HG02973 (cell line): Measurements from ENCODE around the gene RRAS2.
"Not testable (repeated sequence)": the region's sequence is repeated elsewhere in the genome, so short reads cannot be mapped to it uniquely, and the experiment has no call there.

Experiments
- ATAC-seq: cut with Tn5 transposase; IDR thresholded peaks from one replicate; pipeline ENCODE4 v1.9.1; 2021; ENCODE audit warnings: moderate library complexity; ENCODE audit not compliant: unreplicated experiment

RRAS2 gene

DNA sequence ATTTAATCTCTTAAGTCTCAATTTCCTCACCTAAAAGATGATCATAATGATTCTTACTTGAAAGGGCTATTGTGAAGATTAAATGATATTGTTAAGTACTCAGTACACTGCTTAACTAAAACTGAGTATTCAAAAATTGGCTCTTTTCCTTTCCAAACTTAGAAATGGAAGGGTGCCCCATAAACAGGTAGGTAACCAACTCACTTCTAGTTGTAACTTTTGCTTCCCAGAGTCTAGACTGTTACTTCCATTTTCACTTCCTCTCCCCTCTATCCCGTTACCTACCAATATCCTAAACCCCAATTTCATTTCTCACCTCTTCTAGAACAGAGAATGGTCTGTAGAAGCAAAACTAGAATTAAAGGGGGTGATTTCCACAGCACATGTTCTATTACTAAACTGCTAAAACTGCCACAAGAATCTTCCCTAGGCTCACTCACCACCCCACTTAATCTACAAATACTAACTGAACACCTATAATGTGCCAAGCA, 50.0 kb downstream of the RRAS2 start:
- peak; percentile 38 for ATAC-seq

DNA sequence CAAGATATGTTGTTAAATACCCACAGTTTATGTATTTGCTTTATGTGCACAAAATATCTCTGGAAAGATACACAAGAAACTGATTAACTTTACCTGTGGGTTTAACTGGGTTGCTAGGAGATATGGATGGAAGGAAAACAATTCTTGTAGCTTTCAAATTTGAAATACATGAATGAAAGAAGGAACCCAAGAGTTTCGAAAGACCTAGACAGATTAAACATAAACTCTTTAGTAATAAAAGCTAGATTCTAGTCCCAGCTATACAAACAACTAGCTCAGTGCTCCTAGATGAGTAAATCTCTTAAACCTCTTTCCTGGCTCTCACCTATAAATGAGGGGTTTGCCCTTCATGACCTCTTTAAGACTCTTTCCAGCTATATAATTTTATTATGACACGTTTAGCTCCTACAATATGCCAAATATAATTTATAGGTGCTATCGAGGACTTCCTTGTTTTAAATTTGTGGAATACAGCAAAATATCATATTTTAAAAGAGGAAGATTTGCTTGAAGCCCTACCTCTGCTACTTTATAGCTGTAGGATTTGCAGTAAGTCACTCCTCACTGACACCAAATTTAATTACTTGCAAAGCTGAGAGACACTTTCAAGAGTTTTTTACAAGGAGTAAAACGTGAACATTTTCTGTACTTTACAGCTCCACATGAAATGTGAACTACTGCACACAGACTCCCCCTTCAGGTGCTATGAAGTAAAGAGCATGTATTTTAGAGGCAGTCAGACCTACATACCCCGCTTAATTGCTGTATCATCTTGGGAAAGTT, 50.7 kb downstream of the RRAS2 start:
- peak; percentile 36 for ATAC-seq

DNA sequence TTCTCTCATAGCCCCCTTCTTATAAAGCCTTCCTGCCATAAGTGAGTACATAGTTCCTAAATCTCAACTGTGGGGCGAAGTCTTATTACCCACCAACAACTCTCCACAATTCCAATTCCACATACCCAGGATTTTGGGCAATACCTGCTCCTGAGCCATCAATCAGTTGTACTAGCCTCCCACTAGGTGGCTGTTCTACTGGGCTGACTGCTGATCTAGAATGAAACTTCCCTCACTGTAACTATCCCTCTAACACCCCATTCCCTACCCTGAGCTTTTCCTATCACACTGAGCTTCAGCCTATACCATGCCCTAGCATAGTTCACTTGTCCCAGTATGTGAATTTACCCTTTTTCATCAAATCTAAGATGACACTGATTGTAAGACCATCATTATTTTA, 52.5 kb downstream of the RRAS2 start:
- ATAC-seq: no peak

DNA sequence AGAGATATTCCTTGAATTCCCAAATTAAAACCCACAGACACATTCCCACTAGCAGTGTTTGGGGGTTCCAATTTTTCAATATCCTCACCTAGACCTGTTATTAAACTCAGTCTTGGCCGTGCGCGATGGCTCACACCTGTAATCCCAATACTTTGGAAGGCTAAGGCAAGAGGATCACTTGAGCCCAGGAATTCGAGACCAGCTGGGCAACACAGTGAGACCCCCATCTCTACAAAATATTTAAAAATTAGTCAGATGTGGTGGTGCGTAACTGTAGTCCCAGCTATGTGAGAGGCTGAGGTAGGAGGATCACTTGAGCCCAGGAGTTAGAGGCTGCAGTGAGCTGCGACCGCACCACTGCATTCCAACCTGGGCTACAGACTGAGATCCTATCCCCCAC, 53.3 kb downstream of the RRAS2 start:
- ATAC-seq: no peak

DNA sequence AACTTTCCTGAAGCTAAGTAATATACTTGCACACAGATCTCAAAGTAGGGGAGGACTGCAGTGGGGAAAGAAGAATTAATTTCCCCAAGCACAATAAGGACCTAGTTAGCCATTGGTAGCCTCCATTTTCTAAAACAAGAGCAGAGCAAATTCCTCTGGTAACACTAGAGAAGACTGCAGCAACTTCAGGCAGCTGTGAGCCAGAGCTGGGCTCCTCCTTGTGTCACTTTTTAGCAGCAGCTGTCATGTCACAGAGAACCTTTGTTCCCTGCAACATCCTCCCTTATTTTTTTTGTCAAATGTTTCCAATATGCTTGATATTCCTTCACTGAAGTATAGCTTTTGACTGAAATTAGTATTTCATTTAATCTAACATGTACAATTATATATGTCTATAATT, 54.4 kb downstream of the RRAS2 start:
- no peak for ATAC-seq

DNA sequence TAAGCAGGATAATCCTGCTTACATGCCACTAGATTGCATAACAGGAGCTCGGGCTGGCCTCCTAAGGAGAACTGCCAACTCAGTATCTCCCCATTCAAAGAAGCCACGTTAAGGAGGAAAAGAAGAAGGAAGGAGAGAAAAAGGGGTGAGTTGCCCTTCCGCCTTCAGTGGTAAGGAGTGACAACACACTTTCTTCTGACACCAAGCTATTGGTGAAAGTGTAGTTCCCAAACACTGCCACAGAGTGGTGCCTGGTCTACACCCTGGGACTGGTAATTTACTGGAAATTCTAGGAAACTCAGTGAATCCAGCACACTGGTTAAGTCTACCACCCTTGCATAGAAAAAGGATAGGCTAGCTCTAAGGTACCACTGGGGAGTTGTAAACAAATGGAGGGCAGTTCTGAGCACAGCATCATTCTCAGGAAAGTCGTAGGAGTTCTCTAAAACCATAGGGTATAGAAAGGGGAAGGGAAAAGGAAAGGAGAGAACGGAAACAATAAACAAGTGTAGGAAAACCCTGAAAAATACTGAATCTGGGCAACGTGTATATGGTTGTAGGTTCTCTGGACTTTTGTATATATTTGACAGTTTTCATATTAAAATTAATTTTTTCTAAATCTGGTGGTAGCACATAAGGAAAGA, 58.2 kb downstream of the RRAS2 start:
- peak; percentile 84 for ATAC-seq

DNA sequence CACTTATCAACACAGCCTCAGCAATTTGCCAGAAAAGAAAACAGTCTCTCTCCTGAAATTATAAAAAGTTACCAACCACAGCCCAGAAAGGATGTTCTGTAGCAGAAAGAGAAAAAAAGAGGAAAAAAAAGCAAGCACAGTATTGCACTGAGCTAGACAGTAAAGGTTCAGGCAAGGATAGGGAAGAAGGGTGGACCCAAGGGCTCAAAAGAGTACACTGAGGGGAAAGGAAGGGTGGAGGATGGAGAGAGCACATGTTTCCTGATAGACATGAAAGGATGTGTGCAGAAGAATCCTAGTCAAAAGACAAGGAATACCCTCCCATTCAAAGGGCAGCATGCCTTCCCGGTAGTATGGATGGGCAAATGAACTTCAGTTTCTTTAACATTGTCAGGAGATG, 59.1 kb downstream of the RRAS2 start:
- no peak for ATAC-seq

DNA sequence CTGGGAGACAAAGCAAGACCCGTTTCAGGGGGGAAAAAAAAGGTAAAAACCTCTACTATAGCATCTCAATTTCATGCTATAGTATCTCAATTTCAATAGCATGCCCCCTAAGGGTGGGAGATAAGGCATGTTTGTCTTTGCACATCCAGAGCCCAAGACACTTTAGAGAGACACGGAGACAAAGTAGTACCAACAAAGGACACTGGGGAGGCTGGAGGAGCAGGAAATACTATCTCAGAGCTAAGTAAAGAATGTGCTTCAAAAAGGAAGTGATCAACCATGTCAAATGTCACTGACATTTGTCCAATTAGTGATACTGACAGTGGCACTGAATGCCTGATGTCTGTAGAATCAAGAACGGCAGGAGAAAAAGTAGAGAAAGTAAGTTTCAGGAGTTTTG, 68.6 kb downstream of the RRAS2 start:
- no peak for ATAC-seq

DNA sequence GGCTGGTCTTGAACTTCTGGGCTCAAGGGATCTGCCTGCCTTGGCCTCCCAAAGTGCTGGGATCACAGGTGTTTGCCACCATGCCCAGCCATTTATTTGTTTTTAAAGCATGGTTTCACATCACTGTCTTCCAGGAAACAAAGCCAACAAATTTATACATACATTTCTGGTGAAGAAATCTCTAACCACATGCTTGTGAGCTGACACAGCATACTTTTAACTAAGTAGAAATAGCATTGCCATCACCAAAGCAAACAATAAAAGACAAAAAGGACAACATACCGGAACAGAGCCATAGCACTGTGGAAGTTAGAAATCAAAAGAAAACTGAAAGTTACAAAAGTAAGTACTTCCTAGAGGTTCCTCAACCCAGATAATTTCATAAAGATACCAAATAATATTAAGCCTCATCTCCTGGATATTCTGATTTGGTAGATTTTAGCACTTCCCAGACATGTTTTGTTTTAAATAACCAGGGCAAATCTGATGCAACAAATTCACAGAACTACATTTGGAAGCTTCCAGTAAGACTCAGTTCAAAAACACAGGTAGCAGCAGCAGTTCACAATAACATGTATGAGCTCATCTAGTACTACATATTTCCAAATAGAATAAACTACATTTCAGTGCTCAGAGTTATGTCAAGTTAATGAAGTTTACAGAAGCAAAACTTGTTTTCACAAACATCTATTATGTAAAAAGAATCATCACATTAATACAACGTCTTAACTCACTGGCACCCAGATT, 70.6 kb downstream of the RRAS2 start:
- no peak for ATAC-seq

DNA sequence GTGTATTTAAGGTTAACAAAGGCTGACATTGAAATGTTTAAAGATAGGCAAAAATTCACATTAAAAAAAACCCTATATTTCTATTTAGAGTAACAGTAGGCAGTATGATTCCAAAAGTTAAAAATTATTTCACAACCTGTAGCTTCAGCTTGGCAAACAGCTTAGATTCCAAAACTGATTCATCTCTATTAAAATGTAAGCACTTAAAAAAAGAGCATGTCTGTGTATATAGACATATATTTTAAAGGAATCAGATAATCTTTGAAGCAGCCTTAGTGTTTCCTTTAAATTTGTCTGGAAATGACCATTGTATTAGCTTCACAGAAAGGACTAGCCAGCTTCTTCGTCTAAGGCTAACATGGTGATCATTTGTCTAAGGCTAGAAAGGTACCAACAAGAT, 80.1 kb downstream of the RRAS2 start:
- ATAC-seq: not testable (repeated sequence)

DNA sequence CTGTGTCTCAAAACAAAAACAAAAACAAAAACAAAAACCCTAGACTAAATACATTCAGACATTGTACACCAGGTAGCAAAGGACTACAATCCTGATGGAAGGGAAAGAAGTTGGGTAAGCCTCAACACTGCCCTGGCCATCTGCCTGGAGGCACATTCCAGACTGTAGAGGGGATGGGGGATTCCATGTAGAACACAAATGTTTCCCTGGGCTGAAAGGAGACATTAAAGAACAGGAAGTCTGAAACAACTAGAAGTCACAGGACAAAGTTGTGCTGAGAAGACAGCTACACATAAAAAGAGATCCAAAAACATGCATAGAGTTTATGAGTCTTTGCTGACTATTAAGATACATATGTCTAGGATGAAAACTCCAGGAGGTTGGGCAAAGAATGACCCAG, 83.9 kb downstream of the RRAS2 start:
- ATAC-seq: no peak

DNA sequence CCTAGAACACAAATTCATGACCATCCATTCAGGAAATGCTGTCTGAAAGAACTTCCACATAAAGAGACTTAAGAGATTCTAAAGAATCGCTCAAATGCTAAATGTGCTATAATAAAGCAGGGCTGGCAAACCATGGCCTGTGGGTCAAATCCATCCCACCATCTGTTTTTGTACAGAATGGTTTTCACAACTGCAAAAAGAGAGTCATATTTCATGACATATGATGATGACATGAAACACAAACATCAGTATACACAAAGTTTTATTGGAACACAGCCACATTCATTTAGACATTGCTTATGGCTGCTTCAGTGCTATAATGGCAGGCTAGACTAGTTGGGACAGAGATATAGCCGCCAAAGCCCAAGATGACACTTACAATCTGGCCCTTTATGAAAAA, 85.1 kb downstream of the RRAS2 start:
- ATAC-seq: no peak

DNA sequence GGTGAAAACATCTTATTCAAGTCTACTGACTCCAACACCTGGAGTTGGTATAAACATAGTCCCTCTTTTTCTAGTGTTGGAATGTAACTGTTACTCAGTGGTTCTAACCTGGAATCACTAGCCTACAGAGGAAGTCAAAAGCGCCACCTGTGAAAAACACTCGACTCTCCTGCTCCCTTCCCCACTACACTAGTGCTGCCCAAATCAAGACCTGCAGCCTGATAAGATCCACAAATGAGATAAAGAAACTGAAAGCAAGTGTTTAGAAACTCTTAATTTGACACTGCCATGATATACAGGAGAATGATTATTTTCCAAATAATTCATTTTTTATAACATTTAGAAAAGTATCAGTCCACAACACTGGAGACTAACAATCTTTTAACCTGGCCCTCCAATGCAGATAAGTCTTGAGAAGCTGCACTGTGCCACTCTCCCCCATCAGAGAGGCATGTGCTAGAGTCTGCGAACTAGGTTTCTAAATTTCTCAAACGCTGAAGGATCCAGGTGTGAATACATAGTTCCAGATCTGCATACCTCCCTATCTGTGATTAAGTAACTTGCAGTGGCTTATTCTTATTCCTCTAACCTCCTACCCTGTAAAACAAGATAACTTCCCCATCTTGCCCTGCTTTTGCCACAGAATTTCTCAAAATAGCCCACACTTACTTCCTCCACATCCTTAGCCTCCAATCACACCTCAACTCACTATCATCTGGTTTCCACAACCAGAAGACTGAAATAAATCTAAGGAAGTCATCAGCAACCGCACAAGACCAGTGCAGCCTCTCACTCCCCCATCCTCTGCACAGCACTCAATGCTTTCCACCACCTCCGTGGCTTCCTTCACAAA, 88.1 kb downstream of the RRAS2 start:
- ATAC-seq: peak; percentile 49

DNA sequence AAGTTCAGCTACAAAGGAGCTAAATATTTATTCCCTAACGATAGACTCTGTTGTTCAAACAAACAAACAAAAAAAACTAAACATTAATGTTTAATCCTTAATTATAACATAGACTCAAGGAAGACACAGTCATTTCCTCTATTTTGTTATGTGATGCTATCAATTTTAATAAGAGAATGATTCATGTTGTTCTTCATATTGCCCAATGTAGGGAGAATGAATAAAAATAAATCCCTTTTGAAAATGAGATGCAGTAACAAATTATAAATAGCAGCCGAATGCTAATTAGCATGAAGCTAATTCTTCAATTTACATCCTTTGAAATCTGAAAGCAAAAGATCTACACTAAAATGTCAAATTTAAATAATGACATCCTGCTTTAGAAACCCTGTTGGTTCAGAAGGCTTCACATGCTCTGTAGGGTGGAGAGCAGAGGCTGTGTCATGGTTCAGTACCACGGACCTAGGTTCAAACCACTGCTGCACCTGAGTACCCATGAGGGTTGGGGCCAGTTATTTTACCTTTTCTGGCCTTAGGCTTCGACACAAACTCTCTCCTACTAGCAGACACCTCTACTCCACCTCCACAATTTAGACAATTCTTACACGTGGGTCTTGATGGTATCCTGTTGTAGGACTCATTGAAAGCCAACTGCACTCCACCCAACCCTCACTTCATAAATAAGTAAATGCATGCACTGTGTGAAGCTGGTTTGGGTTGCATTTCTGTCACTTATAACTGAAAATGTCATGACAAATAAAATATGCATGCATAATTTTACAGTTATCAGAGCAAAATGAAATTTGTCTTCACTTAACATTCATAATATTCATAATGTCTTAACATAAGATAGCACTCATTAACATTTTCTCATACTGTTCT, 89.0 kb downstream of the RRAS2 start:
- ATAC-seq: no peak

DNA sequence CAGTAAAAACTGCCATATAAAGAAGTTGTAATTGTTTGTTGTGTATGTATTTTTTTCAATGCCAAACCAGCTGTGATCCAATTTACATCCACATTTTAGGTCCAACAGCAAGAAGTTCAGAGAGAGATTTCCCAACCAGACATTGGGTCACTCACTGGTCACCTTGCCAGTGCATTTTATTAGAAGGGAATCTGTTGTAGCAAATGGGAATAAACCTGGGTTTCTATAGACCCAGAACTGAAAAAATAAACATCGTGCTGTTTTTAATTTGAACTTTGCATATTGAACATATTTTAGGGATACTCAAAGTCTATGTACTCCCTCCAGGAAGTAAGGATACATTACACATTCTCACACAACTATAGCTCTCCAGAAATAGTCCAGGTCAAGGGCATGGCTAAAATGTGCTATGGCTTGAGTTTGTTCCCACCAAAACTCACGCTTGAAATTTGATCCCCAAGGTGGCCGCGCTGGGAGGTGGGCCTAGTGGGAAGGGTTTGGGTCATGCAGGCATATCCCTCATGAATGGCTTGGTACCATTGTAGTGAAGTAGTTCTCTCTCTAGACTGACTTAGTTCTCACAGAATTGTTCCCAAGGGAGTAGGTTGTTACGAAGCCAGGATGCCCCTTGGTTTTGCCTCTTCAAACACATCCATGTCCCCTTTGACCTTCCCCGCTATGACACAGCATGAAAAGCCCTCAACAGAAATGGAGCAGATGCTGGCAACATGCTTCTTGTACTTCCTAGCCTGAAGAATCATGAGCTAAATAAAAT, 90.9 kb downstream of the RRAS2 start:
- ATAC-seq: no peak

DNA sequence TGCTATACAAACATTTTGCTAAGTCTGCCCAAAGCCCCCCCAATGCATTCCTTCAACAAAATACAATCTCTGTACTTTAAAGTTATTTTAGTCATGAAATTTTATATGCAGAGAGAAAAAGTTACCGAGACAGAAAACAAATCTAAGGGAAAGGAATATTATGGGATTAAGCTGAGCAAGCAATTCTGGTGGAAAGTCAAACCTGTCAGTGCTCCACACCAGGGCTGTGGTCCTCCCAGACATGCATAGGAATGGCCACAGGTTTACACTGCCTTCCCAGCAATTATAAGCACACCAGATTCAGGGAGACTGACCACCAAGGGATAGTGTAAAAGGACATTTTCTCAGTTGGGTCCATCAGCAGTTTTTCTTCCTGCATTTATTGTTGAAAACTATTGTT, 92.4 kb downstream of the RRAS2 start:
- no peak for ATAC-seq

DNA sequence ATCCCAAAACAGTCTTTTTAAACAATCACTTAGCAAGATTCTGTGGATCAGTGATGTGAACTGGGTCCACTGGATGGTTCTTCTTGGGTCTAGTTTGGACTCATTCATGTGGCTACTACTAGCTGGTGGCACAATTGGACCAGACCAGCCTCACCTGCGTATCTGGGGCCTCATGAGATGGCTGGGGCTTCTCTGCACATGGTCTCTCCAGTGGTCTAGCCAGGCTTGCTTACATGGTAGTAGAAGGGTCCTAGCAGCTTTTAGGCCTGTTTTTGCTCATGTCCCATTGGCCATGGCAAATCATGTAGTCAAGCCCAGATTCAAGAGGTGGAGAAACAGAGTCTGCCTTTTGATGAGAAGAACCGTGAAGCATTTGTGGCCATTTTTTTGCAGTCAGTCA, 94.0 kb downstream of the RRAS2 start:
- ATAC-seq: no peak

DNA sequence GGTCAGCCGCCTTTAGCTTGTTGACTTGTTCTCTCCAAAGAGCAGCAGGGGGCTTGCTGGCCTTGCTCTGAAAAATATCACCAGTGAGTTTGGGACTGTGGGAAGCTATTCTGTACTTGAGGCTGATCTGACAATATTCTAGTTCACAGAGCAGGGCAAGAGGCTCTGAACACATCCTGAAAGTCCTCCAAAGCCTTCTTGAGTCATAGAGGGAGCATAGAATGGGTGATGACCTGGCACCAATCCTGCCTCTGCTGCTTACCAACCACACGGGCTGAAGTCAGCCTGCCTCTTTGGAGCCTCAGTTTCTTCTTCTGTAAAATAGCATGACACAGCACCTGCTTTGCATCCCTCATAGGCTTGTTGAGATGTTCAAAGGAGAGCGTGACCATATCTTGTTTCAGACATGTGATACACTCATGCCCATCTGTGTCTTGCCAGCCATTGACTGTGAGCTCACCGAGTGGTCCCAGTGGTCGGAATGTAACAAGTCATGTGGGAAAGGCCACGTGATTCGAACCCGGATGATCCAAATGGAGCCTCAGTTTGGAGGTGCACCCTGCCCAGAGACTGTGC, 96.6 kb downstream of the RRAS2 start:
- no peak for ATAC-seq

DNA sequence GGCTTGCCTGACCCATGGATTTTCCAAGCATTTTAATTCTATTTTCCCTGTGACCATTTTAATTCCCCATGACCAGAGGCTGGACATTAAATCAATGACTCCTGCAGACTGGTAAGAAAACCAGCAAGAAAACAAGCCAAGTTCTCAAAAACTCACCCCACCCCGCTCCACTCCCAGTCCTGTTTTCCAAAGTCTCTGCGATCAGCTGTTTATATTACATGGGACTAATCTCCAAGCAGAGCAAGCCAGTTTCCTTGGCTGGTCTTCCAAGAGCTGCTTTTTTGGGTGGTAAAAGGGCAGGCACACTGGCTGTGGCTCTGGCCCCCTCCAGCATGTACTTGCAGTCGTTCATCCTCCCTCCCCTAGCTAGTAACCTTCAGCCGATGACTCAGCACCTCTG, 97.9 kb downstream of the RRAS2 start:
- ATAC-seq: no peak
